ENCODE measurements around the gene ADCY10. TPM values are rescaled to one million over a fixed set of nuclear protein-coding genes. Genes with fewer than 3 reads are reported as not detected.

Gene ADCY10
- total RNA-seq, 2 experiments from 2014 or later = not detected

- CTCF ChIA-PET = no interaction called here
- POLR2A ChIA-PET = interaction anchor here (0.7 kb wide), 1 partner anchor 10 kb away, joined by 3 read pairs; no protein-coding TSS in a partner anchor
Observed at GRCh38 chr1:167928457-167928852, 14.5 kb upstream of the ADCY10 start.

- POLR2A ChIA-PET = no interaction called here
Observed at GRCh38 chr1:167927046-167927754, 13.3 kb upstream of the ADCY10 start.

GRCh38 chr1:167926486-167926997 is 12.6 kb upstream of the ADCY10 start:
- ChIA-PET POLR2A (no interaction called here), CTCF (no interaction called here)

More at GRCh38 chr1:167927046-167927754, 13.3 kb upstream of the ADCY10 start:
- CTCF ChIA-PET = no interaction called here

GRCh38 chr1:167924543-167925231 is 10.8 kb upstream of the ADCY10 start:
- ChIA-PET POLR2A (no interaction called here), CTCF (no interaction called here)

- CTCF ChIA-PET = interaction anchor here (1.1 kb wide), 1 partner anchor 158 kb away, joined by 3 read pairs; no protein-coding TSS in a partner anchor
- POLR2A ChIA-PET = no interaction called here
Observed at GRCh38 chr1:167924102-167924501, 10.2 kb upstream of the ADCY10 start.

GRCh38 chr1:167923324-167924056 is 9.6 kb upstream of the ADCY10 start:
- CTCF ChIA-PET = interaction anchor here (1.1 kb wide), 1 partner anchor 159 kb away, joined by 3 read pairs; no protein-coding TSS in a partner anchor
- POLR2A ChIA-PET = no interaction called here

- ChIA-PET CTCF (no interaction called here), POLR2A (no interaction called here)
Observed at GRCh38 chr1:167922611-167923074, 8.7 kb upstream of the ADCY10 start.

- ChIA-PET CTCF (interaction anchor here (1.2 kb wide), 1 partner anchor 160 kb away, joined by 4 read pairs; no protein-coding TSS in a partner anchor), POLR2A (no interaction called here)
Observed at GRCh38 chr1:167922023-167922422, 8.1 kb upstream of the ADCY10 start.

- ChIA-PET CTCF (interaction anchor here (0.7 kb wide), 1 partner anchor 304 kb away, joined by 5 read pairs; no protein-coding TSS in a partner anchor), POLR2A (no interaction called here)
Observed at GRCh38 chr1:167916766-167917511, 3.0 kb upstream of the ADCY10 start.

GRCh38 chr1:167915569-167915968 is 1.6 kb upstream of the ADCY10 start:
- POLR2A ChIA-PET = no interaction called here
- CTCF ChIA-PET = interaction anchor here (0.5 to 1.1 kb wide), 2 partner anchors 9 to 12 kb away, joined by 3 read pairs; no protein-coding TSS in a partner anchor

GRCh38 chr1:167912294-167912693 is 1.6 kb downstream of the ADCY10 start:
- ChIA-PET CTCF (interaction anchor here (1.1 kb wide), 1 partner anchor 78 kb away, joined by 3 read pairs; no protein-coding TSS in a partner anchor), POLR2A (no interaction called here)

- ChIA-PET POLR2A (no interaction called here), CTCF (no interaction called here)
Observed at GRCh38 chr1:167911413-167911812, 2.5 kb downstream of the ADCY10 start.

GRCh38 chr1:167910530-167910929 is 3.4 kb downstream of the ADCY10 start:
- CTCF ChIA-PET = no interaction called here
- POLR2A ChIA-PET = no interaction called here

- CTCF ChIA-PET = no interaction called here
Observed at GRCh38 chr1:167909691-167910180, 4.2 kb downstream of the ADCY10 start.

GRCh38 chr1:167905671-167906070 is 8.3 kb downstream of the ADCY10 start:
- ChIA-PET CTCF (no interaction called here), POLR2A (no interaction called here)

More at GRCh38 chr1:167909691-167910180, 4.2 kb downstream of the ADCY10 start:
- POLR2A ChIA-PET = no interaction called here

- ChIA-PET CTCF (no interaction called here), POLR2A (no interaction called here)
Observed at GRCh38 chr1:167905182-167905581, 8.8 kb downstream of the ADCY10 start.

GRCh38 chr1:167904652-167905130 is 9.2 kb downstream of the ADCY10 start:
- CTCF ChIA-PET = no interaction called here

GRCh38 chr1:167900907-167901306 is 13.0 kb downstream of the ADCY10 start:
- ChIA-PET POLR2A (no interaction called here), CTCF (interaction anchor here (0.5 kb wide), 1 partner anchor 167 kb away, joined by 3 read pairs; no protein-coding TSS in a partner anchor)

More at GRCh38 chr1:167904652-167905130, 9.2 kb downstream of the ADCY10 start:
- POLR2A ChIA-PET = no interaction called here

- POLR2A ChIA-PET = no interaction called here
- CTCF ChIA-PET = no interaction called here
Observed at GRCh38 chr1:167899253-167899681, 14.7 kb downstream of the ADCY10 start.
